IPS-15b (cell line): ENCODE measurements around the gene IPMK.
A peak's percentile ranks its signal among the peaks of the same experiment; 100 is the strongest.

ENCODE experiments used
- H3K27me3 ChIP-seq: one replicate; pipeline ENCODE4 v1.6.1; 2013; ENCODE audit warnings: low read length; ENCODE audit not compliant: control insufficient read depth, insufficient read depth
- H3K36me3 ChIP-seq: one replicate; pipeline ENCODE4 v1.6.1; 2013; ENCODE audit warnings: low read length; ENCODE audit not compliant: control insufficient read depth, insufficient read depth
- H3K4me1 ChIP-seq: one replicate; pipeline ENCODE4 v1.6.1; 2013; ENCODE audit warnings: mild to moderate bottlenecking, low read length; ENCODE audit not compliant: control insufficient read depth, insufficient read depth
- H3K4me3 ChIP-seq: one replicate; pipeline ENCODE4 v1.5.1; 2013; ENCODE audit warnings: low read depth, low read length
- H3K9ac ChIP-seq: one replicate; pipeline ENCODE4 v1.6.1; 2013; ENCODE audit warnings: low read depth, mild to moderate bottlenecking, low read length
- H3K9me3 ChIP-seq: one replicate; pipeline ENCODE4 v1.6.1; 2013; ENCODE audit warnings: mild to moderate bottlenecking, low read length; ENCODE audit not compliant: control insufficient read depth, insufficient read depth

Gene IPMK

GRCh38 chr10:58267713-58268453, at the start of gene IPMK:
Gene IPMK, minus strand, starts transcription at chr10:58267894. Its CDS starts 283 bp downstream, at chr10:58267611.
- H3K4me1 ChIP-seq, result peaks cover 7% of the 10 kb centered on the region
- H3K9me3 ChIP-seq, result no peaks in the 10 kb centered on the region
- H3K4me3 ChIP-seq, result peak within 1 kb of the TSS; percentile 96
- peak within 1 kb of the TSS; percentile 37 for H3K9ac ChIP-seq
- H3K36me3 ChIP-seq, result no peaks in the 10 kb centered on the region
- no peaks in the 10 kb centered on the region for H3K27me3 ChIP-seq

GRCh38 chr10:58316874-58317273, 49.2 kb upstream of the IPMK start:
- H3K36me3 ChIP-seq, result no peaks in the 10 kb centered on the region
- no peak overlapping the region for H3K4me3 ChIP-seq
- H3K27me3 ChIP-seq, result no peaks in the 10 kb centered on the region
- no peak overlapping the region for H3K9ac ChIP-seq
- no peaks in the 10 kb centered on the region for H3K9me3 ChIP-seq
- no peaks in the 10 kb centered on the region for H3K4me1 ChIP-seq

GRCh38 chr10:58311026-58311425, 43.3 kb upstream of the IPMK start:
- no peaks in the 10 kb centered on the region for H3K36me3 ChIP-seq
- H3K4me1 ChIP-seq, result no peaks in the 10 kb centered on the region
- H3K27me3 ChIP-seq, result no peaks in the 10 kb centered on the region
- H3K9me3 ChIP-seq, result no peaks in the 10 kb centered on the region
- H3K4me3 ChIP-seq, result no peak overlapping the region
- no peak overlapping the region for H3K9ac ChIP-seq

- no peak overlapping the region for H3K9ac ChIP-seq
- H3K27me3 ChIP-seq, result no peaks in the 10 kb centered on the region
- H3K36me3 ChIP-seq, result no peaks in the 10 kb centered on the region
- no peaks in the 10 kb centered on the region for H3K9me3 ChIP-seq
- H3K4me3 ChIP-seq, result no peak overlapping the region
- H3K4me1 ChIP-seq, result no peaks in the 10 kb centered on the region
Measured at GRCh38 chr10:58307676-58308075, 40.0 kb upstream of the IPMK start.

GRCh38 chr10:58305821-58306220, 38.1 kb upstream of the IPMK start:
- H3K4me1 ChIP-seq, result no peaks in the 10 kb centered on the region
- no peaks in the 10 kb centered on the region for H3K36me3 ChIP-seq
- H3K9ac ChIP-seq, result no peak overlapping the region
- no peaks in the 10 kb centered on the region for H3K9me3 ChIP-seq
- H3K4me3 ChIP-seq, result no peak overlapping the region
- no peaks in the 10 kb centered on the region for H3K27me3 ChIP-seq

- Histone ChIP-seq H3K27me3 (no peaks in the 10 kb centered on the region), H3K36me3 (no peaks in the 10 kb centered on the region), H3K9me3 (no peaks in the 10 kb centered on the region), H3K9ac (no peak overlapping the region), H3K4me3 (no peak overlapping the region), H3K4me1 (no peaks in the 10 kb centered on the region)
Measured at GRCh38 chr10:58304099-58304633, 36.5 kb upstream of the IPMK start.

GRCh38 chr10:58302254-58302653, 34.6 kb upstream of the IPMK start:
- no peak overlapping the region for H3K4me3 ChIP-seq
- H3K4me1 ChIP-seq, result no peaks in the 10 kb centered on the region
- no peaks in the 10 kb centered on the region for H3K9me3 ChIP-seq
- H3K9ac ChIP-seq, result no peak overlapping the region
- H3K36me3 ChIP-seq, result no peaks in the 10 kb centered on the region
- H3K27me3 ChIP-seq, result no peaks in the 10 kb centered on the region

- Histone ChIP-seq H3K27me3 (no peaks in the 10 kb centered on the region), H3K9me3 (no peaks in the 10 kb centered on the region), H3K36me3 (no peaks in the 10 kb centered on the region), H3K4me1 (no peaks in the 10 kb centered on the region), H3K9ac (no peak overlapping the region), H3K4me3 (no peak overlapping the region)
Measured at GRCh38 chr10:58300676-58301075, 33.0 kb upstream of the IPMK start.

GRCh38 chr10:58299580-58299979, 31.9 kb upstream of the IPMK start:
- Histone ChIP-seq H3K27me3 (no peaks in the 10 kb centered on the region), H3K4me3 (no peak overlapping the region), H3K4me1 (no peaks in the 10 kb centered on the region), H3K36me3 (no peaks in the 10 kb centered on the region), H3K9ac (no peak overlapping the region), H3K9me3 (no peaks in the 10 kb centered on the region)

- Histone ChIP-seq H3K9me3 (no peaks in the 10 kb centered on the region), H3K36me3 (no peaks in the 10 kb centered on the region), H3K27me3 (no peaks in the 10 kb centered on the region), H3K4me1 (no peaks in the 10 kb centered on the region), H3K9ac (no peak overlapping the region), H3K4me3 (no peak overlapping the region)
Measured at GRCh38 chr10:58293989-58294388, 26.3 kb upstream of the IPMK start.

- Histone ChIP-seq H3K9ac (no peak overlapping the region), H3K27me3 (no peaks in the 10 kb centered on the region), H3K36me3 (no peaks in the 10 kb centered on the region), H3K9me3 (no peaks in the 10 kb centered on the region), H3K4me3 (no peak overlapping the region), H3K4me1 (no peaks in the 10 kb centered on the region)
Measured at GRCh38 chr10:58291538-58292174, 24.0 kb upstream of the IPMK start.

GRCh38 chr10:58282615-58283014, 14.9 kb upstream of the IPMK start:
- Histone ChIP-seq H3K4me3 (no peak overlapping the region), H3K9me3 (no peaks in the 10 kb centered on the region), H3K36me3 (no peaks in the 10 kb centered on the region), H3K4me1 (peaks cover 5% of the 10 kb centered on the region), H3K27me3 (no peaks in the 10 kb centered on the region), H3K9ac (no peak overlapping the region)
